ENCODE measurements around the gene MPRIP. TPM values are rescaled to one million over a fixed set of nuclear protein-coding genes. Genes with fewer than 3 reads are reported as not detected.

Gene MPRIP
- polyA plus RNA-seq, 1 donor from 2014 or later: 47.3 TPM

DNA sequence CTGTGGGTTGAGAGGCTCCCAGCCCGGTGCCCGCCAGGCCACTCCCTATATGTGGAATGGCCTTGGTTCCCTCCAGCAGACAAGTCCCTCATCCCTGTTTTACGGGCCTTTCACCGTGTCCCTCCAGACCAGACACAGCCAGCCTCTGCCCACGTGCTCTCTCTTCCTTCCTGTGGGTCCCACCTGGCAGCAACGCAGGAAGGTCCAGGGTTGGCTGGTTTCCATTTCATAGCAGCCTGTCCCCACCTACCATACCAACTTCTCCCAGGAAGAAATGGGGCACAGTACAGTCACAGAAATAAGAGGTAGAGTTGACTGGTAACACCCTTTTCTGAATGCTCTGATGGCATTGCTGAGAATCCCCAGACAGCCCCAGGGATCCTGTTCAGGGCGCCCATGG is 128.9 kb downstream of the MPRIP start:
- no peak overlapping the region for H2AFZ ChIP-seq (ENCODE audit: low read depth, low read length)
- no peaks in the 10 kb centered on the region for H3F3A ChIP-seq (ENCODE audit: insufficient read depth, low read length, poor library complexity, severe bottlenecking)
- H4K20me1 ChIP-seq (ENCODE audit: insufficient read depth): no peaks in the 10 kb centered on the region
- no peak overlapping the region for H3K4me2 ChIP-seq (ENCODE audit: low read length)
- no peak overlapping the region for H3K27ac ChIP-seq (ENCODE audit: low read length)
- no peak overlapping the region for H3K9ac ChIP-seq (ENCODE audit: low read length)
- H3K9me3 ChIP-seq (ENCODE audit: low read length): no peaks in the 10 kb centered on the region
- no peak overlapping the region for H3K4me3 ChIP-seq (ENCODE audit: low read length)
- no peaks in the 10 kb centered on the region for H3K9me2 ChIP-seq (ENCODE audit: insufficient read depth, low read length)
- H3K27me3 ChIP-seq (ENCODE audit: insufficient read depth, low read depth, low read length): no peaks in the 10 kb centered on the region
- TF ChIP-seq POLR2AphosphoS5 (IDR thresholded peaks at IDR 0.05): no peak
- no peak for TF ChIP-seq EZH2 (IDR thresholded peaks at IDR 0.05; ENCODE audit: borderline replicate concordance, insufficient read depth, low read length, poor library complexity, severe bottlenecking)
- no peak for TF ChIP-seq EP300 (conservative IDR thresholded peaks at IDR 0.05; ENCODE audit: poor library complexity, severe bottlenecking)
- TF ChIP-seq SMC3 (conservative IDR thresholded peaks at IDR 0.05; ENCODE audit: poor library complexity): no peak
- TF ChIP-seq MXI1 (conservative IDR thresholded peaks at IDR 0.05; ENCODE audit: poor library complexity, severe bottlenecking): no peak
- TF ChIP-seq TAF1 (IDR thresholded peaks at IDR 0.05; ENCODE audit: low read depth): no peak
- TF ChIP-seq, protein P1, sequence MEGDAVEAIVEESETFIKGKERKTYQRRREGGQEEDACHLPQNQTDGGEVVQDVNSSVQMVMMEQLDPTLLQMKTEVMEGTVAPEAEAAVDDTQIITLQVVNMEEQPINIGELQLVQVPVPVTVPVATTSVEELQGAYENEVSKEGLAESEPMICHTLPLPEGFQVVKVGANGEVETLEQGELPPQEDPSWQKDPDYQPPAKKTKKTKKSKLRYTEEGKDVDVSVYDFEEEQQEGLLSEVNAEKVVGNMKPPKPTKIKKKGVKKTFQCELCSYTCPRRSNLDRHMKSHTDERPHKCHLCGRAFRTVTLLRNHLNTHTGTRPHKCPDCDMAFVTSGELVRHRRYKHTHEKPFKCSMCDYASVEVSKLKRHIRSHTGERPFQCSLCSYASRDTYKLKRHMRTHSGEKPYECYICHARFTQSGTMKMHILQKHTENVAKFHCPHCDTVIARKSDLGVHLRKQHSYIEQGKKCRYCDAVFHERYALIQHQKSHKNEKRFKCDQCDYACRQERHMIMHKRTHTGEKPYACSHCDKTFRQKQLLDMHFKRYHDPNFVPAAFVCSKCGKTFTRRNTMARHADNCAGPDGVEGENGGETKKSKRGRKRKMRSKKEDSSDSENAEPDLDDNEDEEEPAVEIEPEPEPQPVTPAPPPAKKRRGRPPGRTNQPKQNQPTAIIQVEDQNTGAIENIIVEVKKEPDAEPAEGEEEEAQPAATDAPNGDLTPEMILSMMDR (IDR thresholded peaks at IDR 0.05; ENCODE audit: poor library complexity, severe bottlenecking): no peak
- no peak for TF ChIP-seq RAD21 (conservative IDR thresholded peaks at IDR 0.05)
- TF ChIP-seq, protein P2, sequence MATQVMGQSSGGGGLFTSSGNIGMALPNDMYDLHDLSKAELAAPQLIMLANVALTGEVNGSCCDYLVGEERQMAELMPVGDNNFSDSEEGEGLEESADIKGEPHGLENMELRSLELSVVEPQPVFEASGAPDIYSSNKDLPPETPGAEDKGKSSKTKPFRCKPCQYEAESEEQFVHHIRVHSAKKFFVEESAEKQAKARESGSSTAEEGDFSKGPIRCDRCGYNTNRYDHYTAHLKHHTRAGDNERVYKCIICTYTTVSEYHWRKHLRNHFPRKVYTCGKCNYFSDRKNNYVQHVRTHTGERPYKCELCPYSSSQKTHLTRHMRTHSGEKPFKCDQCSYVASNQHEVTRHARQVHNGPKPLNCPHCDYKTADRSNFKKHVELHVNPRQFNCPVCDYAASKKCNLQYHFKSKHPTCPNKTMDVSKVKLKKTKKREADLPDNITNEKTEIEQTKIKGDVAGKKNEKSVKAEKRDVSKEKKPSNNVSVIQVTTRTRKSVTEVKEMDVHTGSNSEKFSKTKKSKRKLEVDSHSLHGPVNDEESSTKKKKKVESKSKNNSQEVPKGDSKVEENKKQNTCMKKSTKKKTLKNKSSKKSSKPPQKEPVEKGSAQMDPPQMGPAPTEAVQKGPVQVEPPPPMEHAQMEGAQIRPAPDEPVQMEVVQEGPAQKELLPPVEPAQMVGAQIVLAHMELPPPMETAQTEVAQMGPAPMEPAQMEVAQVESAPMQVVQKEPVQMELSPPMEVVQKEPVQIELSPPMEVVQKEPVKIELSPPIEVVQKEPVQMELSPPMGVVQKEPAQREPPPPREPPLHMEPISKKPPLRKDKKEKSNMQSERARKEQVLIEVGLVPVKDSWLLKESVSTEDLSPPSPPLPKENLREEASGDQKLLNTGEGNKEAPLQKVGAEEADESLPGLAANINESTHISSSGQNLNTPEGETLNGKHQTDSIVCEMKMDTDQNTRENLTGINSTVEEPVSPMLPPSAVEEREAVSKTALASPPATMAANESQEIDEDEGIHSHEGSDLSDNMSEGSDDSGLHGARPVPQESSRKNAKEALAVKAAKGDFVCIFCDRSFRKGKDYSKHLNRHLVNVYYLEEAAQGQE (IDR thresholded peaks at IDR 0.05; ENCODE audit: borderline replicate concordance): no peak
- no peaks in the 10 kb centered on the region for H3K79me2 ChIP-seq (replicated peaks; ENCODE audit: insufficient read depth, low read length)
- no peaks in the 10 kb centered on the region for H3K36me3 ChIP-seq (ENCODE audit: insufficient read depth, low read length)

DNA sequence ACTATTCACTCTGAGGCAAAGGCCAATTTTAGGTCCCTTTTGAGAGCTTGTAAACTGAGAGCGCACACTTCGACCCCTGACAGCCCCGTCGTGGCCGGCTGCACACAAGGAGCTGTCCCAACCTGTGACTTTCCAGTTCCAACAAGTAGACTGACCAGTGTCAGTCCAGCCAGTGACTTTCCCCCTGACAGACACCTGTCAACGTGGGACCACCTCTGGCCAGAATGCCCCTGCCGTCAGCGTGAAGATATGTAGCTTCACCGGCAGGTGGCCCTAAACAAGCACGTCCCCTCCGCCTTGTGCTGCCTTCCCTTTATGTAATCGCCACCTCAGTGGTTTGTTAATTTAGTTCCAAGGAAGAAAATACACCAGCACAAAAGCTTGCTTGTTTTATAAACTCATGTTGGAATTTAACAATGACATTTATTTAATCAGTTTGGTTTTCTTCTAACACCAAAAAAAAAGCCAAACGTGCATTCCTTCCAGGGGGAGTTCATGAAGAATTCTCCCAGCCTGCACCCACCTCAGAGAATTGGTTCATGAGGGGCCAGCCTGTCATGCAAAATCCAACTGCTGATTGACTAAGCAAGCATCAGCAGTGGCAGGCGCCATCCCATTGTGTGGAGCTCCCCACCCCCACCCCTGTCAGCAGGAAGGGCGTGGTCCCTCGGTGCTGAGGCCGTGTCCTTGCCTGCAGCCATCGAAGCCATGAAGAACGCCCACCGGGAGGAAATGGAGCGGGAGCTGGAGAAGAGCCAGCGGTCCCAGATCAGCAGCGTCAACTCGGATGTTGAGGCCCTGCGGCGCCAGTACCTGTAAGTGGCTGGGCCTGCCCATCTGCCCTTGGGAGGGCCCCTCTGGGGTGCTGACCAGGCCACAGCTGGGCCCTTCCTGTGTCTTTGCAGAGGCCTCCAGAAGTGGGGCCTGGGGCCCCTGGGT is 130.0 kb downstream of the MPRIP start:
- H3K4me2 ChIP-seq (ENCODE audit: low read length): no peak overlapping the region
- H3K27me3 ChIP-seq (ENCODE audit: insufficient read depth, low read depth, low read length): no peaks in the 10 kb centered on the region
- no peaks in the 10 kb centered on the region for H3K79me2 ChIP-seq (replicated peaks; ENCODE audit: insufficient read depth, low read length)
- no peaks in the 10 kb centered on the region for H3K9me2 ChIP-seq (ENCODE audit: insufficient read depth, low read length)
- no peaks in the 10 kb centered on the region for H3F3A ChIP-seq (ENCODE audit: insufficient read depth, low read length, poor library complexity, severe bottlenecking)
- no peaks in the 10 kb centered on the region for H3K9me3 ChIP-seq (ENCODE audit: low read length)
- no peak overlapping the region for H2AFZ ChIP-seq (ENCODE audit: low read depth, low read length)
- H3K9ac ChIP-seq (ENCODE audit: low read length): no peak overlapping the region
- no peak overlapping the region for H3K4me3 ChIP-seq (ENCODE audit: low read length)
- TF ChIP-seq EP300 (conservative IDR thresholded peaks at IDR 0.05; ENCODE audit: poor library complexity, severe bottlenecking) (no peak), POLR2AphosphoS5 (IDR thresholded peaks at IDR 0.05) (no peak), MXI1 (conservative IDR thresholded peaks at IDR 0.05; ENCODE audit: poor library complexity, severe bottlenecking) (no peak), RAD21 (conservative IDR thresholded peaks at IDR 0.05) (no peak), EZH2 (IDR thresholded peaks at IDR 0.05; ENCODE audit: borderline replicate concordance, insufficient read depth, low read length, poor library complexity, severe bottlenecking) (no peak)
- TF ChIP-seq, protein P2 (IDR thresholded peaks at IDR 0.05; ENCODE audit: borderline replicate concordance): no peak
- no peaks in the 10 kb centered on the region for H3K36me3 ChIP-seq (ENCODE audit: insufficient read depth, low read length)
- no peak overlapping the region for H3K27ac ChIP-seq (ENCODE audit: low read length)
- no peaks in the 10 kb centered on the region for H4K20me1 ChIP-seq (ENCODE audit: insufficient read depth)
